ENCODE data around the gene WNT4.

DNA sequence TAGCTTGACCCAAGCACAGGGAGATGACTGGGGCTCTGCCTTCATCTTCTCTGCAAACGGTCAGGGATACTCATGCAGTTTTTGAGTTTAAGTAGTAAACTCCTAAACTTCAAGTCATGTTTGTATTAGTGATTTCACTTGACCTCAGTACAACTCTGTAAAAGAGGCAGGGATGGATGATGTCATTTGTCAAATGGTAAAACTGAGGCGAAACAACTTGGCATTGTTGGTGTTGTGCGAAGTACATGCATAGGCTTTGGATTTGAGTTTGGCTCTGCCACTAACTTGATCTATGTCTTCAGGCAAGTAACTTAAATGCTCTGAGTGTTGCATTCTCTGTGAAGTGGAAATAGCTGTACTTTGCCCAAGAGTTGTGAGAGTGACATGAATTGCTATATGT, 42.7 kb downstream of the WNT4 start:
- TF ChIP-seq HOXB5 (CRISPR knock-in tag; IDR thresholded peaks at IDR 0.05) = no peak
- no peak for TF ChIP-seq MAFK (IDR thresholded peaks at IDR 0.05; ENCODE audit: partially characterized antibody)
- no peak for TF ChIP-seq NR3C1 (IDR thresholded peaks at IDR 0.05)
- TF ChIP-seq CHD4 (IDR thresholded peaks at IDR 0.05; ENCODE audit: borderline replicate concordance) = no peak
- TF ChIP-seq CEBPB (IDR thresholded peaks at IDR 0.05) = no peak
- TF ChIP-seq, protein P1, sequence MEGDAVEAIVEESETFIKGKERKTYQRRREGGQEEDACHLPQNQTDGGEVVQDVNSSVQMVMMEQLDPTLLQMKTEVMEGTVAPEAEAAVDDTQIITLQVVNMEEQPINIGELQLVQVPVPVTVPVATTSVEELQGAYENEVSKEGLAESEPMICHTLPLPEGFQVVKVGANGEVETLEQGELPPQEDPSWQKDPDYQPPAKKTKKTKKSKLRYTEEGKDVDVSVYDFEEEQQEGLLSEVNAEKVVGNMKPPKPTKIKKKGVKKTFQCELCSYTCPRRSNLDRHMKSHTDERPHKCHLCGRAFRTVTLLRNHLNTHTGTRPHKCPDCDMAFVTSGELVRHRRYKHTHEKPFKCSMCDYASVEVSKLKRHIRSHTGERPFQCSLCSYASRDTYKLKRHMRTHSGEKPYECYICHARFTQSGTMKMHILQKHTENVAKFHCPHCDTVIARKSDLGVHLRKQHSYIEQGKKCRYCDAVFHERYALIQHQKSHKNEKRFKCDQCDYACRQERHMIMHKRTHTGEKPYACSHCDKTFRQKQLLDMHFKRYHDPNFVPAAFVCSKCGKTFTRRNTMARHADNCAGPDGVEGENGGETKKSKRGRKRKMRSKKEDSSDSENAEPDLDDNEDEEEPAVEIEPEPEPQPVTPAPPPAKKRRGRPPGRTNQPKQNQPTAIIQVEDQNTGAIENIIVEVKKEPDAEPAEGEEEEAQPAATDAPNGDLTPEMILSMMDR (IDR thresholded peaks at IDR 0.05) = no peak
- no peak for TF ChIP-seq KDM1A (IDR thresholded peaks at IDR 0.05; ENCODE audit: low read depth)
- TF ChIP-seq POLR2A (IDR thresholded peaks at IDR 0.05; ENCODE audit: low read length) = no peak
- TF ChIP-seq, protein P2, sequence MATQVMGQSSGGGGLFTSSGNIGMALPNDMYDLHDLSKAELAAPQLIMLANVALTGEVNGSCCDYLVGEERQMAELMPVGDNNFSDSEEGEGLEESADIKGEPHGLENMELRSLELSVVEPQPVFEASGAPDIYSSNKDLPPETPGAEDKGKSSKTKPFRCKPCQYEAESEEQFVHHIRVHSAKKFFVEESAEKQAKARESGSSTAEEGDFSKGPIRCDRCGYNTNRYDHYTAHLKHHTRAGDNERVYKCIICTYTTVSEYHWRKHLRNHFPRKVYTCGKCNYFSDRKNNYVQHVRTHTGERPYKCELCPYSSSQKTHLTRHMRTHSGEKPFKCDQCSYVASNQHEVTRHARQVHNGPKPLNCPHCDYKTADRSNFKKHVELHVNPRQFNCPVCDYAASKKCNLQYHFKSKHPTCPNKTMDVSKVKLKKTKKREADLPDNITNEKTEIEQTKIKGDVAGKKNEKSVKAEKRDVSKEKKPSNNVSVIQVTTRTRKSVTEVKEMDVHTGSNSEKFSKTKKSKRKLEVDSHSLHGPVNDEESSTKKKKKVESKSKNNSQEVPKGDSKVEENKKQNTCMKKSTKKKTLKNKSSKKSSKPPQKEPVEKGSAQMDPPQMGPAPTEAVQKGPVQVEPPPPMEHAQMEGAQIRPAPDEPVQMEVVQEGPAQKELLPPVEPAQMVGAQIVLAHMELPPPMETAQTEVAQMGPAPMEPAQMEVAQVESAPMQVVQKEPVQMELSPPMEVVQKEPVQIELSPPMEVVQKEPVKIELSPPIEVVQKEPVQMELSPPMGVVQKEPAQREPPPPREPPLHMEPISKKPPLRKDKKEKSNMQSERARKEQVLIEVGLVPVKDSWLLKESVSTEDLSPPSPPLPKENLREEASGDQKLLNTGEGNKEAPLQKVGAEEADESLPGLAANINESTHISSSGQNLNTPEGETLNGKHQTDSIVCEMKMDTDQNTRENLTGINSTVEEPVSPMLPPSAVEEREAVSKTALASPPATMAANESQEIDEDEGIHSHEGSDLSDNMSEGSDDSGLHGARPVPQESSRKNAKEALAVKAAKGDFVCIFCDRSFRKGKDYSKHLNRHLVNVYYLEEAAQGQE (IDR thresholded peaks at IDR 0.05) = no peak
- TF ChIP-seq, protein P3, sequence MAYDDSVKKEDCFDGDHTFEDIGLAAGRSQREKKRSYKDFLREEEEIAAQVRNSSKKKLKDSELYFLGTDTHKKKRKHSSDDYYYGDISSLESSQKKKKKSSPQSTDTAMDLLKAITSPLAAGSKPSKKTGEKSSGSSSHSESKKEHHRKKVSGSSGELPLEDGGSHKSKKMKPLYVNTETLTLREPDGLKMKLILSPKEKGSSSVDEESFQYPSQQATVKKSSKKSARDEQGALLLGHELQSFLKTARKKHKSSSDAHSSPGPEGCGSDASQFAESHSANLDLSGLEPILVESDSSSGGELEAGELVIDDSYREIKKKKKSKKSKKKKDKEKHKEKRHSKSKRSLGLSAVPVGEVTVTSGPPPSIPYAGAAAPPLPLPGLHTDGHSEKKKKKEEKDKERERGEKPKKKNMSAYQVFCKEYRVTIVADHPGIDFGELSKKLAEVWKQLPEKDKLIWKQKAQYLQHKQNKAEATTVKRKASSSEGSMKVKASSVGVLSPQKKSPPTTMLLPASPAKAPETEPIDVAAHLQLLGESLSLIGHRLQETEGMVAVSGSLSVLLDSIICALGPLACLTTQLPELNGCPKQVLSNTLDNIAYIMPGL (CRISPR knock-in tag; IDR thresholded peaks at IDR 0.05; ENCODE audit: borderline replicate concordance) = no peak
- TF ChIP-seq, protein P4, sequence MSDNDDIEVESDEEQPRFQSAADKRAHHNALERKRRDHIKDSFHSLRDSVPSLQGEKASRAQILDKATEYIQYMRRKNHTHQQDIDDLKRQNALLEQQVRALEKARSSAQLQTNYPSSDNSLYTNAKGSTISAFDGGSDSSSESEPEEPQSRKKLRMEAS (IDR thresholded peaks at IDR 0.05) = no peak
- TF ChIP-seq EP300 (IDR thresholded peaks at IDR 0.05) = no peak
- no peak for TF ChIP-seq MAZ (IDR thresholded peaks at IDR 0.05; ENCODE audit: borderline replicate concordance, low read depth, low read length)
- no peak for TF ChIP-seq PHF8 (IDR thresholded peaks at IDR 0.05; ENCODE audit: borderline replicate concordance, low read depth)

Data from A549 (cell line).